RCC 7860 (cell line): ENCODE results near the gene ST3GAL3.

Source experiments
- DNase-seq: peaks from one replicate; pipeline ENCODE4 v3.0.0-alpha.2; 2015; ENCODE audit warnings: low spot score
- FAIRE-seq: peaks from 2 replicates; lab custom pipeline; 2012; peaks lifted over from hg19 to GRCh38; lab: Jason Lieb, UNC

ST3GAL3 gene

GRCh38 chr1:43974443-43975248, 267.3 kb downstream of the ST3GAL3 start, which contains the start of gene ATP6V0B:
Gene ATP6V0B (plus strand): TSS chr1:43974960. CDS start chr1:43975041, 81 bp downstream.
- no peak for FAIRE-seq
- peak; percentile 83 for DNase-seq

GRCh38 chr1:43975249-43975961, 268.1 kb downstream of the ST3GAL3 start:
- DNase-seq (no peak), FAIRE-seq (no peak)

- DNase-seq (no peak), FAIRE-seq (no peak)
Measured at GRCh38 chr1:43976045-43976444, 268.7 kb downstream of the ST3GAL3 start.

- DNase-seq = no peak
- FAIRE-seq = no peak
Measured at GRCh38 chr1:43976890-43977289, 269.6 kb downstream of the ST3GAL3 start.

- DNase-seq = peak; percentile 86
- peak; percentile 67 for FAIRE-seq
Measured at GRCh38 chr1:43977376-43978263, 270.3 kb downstream of the ST3GAL3 start.

GRCh38 chr1:43978264-43978550, 270.9 kb downstream of the ST3GAL3 start:
- no peak for DNase-seq
- no peak for FAIRE-seq

- FAIRE-seq = no peak
- DNase-seq = no peak
Measured at GRCh38 chr1:43978551-43979260, 271.4 kb downstream of the ST3GAL3 start, which contains the start of gene B4GALT2. Gene B4GALT2 (plus strand): TSS chr1:43979210. CDS start chr1:43981161, 1,951 bp downstream.

GRCh38 chr1:43979261-43979527, 271.9 kb downstream of the ST3GAL3 start:
- DNase-seq = no peak
- no peak for FAIRE-seq

GRCh38 chr1:43979528-43980254, 272.4 kb downstream of the ST3GAL3 start:
- FAIRE-seq = no peak
- peak; percentile 45 for DNase-seq

- DNase-seq (peak; percentile 53), FAIRE-seq (no peak)
Measured at GRCh38 chr1:43980255-43981134, 273.2 kb downstream of the ST3GAL3 start.
